ENCODE measurements around the gene COL19A1.

Gene COL19A1

DNA sequence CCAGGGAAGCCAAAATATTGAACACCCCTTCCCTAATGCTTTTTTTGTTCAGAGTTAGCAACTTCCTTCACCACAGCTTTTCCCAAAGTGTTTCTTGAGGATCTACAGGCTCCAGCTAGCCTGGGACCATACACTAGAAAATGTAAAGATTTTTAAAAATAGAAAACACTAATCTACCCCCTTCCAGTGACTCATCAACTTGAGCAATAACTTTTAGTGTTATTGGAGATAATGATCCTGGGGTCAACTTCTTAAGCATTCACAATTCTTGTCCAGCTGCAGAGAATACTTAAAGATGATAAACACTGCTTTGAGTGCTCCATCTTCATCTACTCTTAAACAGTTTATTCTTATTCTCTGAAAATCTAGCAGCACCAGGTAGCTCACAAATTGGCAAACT, 304.9 kb downstream of the COL19A1 start:
- no peak for DNase-seq (ENCODE audit: low spot score)

- DNase-seq (ENCODE audit: low spot score), result no peak
Measured at GRCh38 chr6:70172252-70172651, 305.9 kb downstream of the COL19A1 start.

DNA sequence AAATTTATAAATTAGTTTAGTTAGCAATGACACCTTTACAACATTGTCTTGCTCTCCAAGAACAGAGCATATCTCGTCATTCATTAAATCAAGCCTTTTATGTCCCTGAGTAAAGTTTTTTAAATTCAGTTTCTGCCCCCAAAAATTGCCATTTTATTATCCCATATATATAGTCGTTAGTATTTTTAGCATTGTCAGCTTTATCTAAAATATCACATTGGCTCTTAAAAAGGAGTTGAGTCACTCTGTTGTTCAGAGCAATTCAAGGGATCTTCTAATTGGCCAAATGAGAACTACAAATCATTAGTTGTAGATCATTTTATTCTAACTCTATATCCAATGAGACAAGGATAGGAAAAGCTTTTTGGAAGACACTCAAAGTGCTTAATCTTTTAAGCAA, 309.4 kb downstream of the COL19A1 start:
- no peak for DNase-seq (ENCODE audit: low spot score)

DNA sequence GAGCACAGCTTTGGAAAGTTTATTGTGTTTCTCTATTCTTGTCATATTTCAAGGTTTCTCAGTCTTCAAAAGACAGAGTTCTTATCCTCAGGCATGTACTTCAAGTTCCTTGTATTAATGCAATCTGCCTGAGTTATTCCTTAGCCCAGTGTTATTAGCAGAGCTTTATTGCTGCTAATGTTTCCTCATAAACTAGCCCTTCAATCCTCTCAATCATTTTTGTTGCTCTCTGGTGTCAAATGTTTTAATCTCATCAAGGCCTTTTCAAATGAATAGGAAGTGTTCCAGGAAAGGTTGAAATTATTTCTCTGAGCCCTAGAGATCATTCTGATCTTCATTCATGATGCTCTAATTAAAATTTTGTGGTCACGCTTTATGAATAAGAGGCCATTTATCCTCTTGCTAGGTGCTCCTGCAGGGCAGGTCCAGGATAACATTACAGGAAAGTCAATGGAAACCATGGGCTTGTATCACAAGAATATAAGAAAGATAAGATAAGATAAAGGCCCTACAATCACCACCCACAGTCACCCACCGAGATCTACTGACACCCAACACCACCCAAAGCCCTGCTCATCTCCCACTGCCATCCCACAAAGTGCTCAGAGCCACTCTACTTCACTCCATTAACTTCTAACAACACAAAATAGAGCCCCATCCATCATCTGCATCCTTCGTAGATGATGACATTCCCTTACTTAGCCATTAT, 310.6 kb downstream of the COL19A1 start:
- no peak for DNase-seq (ENCODE audit: low spot score)

DNA sequence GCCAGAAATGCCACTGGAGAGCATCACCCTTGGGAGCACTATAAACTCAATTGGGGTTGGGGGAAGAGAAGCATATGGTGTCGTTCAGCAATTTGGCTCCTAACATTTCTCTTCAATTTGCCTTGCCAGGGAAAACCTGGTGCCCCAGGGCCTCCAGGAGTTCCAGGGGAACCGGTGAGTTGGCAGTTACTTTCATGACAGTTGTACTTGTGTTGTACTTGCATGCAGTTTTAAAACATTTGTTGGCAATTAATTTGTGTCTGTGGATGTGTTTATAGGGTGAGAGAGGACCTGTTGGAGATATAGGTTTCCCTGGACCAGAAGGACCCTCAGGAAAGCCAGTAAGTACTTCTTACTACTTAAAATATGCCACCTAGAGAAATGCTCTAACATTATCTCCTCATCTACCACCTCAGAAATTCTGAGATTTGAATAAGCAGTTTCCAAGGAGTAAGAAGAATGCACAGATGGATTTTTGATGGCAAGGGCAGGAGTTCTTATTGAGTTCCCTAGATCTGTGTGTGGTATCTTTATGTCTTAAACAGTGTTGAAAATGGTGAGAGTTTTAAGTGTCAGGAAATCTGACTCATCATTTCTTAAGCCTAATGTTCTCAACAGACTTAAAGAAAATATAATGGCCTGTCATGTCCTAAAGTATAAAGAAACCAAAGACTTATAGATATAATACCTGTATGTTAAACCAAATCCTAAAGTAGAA, 314.0 kb downstream of the COL19A1 start:
- DNase-seq (ENCODE audit: low spot score), result no peak

DNA sequence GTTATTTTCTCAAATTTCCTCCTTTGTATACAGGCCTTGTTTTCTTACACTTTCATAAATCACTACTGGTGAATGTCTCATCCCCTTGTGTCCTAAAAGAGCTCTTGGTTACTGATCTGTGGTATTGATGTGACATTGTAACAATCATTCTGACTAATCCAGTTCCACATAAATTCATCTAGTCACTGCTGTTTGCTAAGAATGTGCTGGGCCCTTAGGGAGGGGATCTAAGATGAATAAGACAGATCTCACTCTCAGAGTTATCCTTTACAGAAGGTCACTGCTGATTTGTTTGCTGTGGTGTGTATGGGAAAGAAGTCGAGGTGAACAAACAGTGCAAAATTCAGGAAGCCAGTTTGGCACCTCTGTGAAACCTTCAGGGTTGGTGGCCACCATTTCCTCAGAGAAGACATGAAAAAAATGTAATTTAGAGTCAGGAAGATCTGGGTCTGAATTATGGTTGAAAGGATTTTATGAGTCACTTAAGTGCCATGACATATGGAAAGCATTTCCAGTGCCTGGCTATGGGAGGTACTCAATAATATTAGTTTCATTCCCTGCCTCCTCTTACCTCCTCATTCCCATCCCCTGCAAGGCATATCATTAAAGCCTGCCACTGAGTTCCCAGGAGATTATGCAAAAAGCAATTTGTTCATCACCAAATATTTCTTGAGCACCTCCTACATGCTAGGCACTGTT, 314.7 kb downstream of the COL19A1 start:
- DNase-seq (ENCODE audit: low spot score), result no peak

DNA sequence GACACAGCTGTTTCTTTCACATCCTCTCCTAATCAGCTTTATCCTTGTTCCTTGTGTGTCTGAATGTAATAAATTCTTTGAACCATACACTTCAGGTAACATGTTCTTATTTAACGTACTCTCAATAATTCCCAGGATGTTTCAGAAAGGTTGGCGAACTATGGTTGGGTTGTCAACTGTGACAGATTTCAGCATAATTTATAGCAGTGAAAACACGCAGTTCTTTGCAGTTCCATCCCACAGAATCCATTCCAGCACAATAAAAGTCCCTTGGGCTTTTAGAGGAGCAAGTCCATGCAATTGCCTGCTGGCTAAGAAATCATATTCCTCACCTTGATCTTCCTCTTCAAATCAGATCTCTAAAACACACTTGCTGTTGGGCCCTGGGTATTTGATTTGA, 317.2 kb downstream of the COL19A1 start:
- no peak for DNase-seq (ENCODE audit: low spot score)

DNA sequence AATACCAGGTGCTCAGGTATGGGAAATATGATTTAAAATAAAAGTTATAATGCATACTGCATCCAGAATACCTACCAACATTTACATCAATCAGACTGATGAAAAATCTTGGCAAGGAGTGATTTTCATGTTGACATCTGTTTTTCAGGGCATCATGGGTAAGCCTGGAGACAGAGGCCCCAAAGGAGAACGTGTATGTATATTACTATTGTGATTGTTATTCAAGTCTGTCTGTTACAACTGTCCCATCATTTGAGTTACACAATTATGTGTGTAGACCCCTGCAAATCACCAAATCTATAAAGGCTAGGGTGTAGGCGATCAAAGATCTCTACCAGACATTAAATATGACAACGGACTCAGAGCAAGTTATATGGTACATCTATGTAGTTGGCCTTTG, 318.4 kb downstream of the COL19A1 start:
- DNase-seq (ENCODE audit: low spot score), result no peak

- DNase-seq (ENCODE audit: low spot score), result no peak
Measured at GRCh38 chr6:70186461-70186860, 320.1 kb downstream of the COL19A1 start.

DNA sequence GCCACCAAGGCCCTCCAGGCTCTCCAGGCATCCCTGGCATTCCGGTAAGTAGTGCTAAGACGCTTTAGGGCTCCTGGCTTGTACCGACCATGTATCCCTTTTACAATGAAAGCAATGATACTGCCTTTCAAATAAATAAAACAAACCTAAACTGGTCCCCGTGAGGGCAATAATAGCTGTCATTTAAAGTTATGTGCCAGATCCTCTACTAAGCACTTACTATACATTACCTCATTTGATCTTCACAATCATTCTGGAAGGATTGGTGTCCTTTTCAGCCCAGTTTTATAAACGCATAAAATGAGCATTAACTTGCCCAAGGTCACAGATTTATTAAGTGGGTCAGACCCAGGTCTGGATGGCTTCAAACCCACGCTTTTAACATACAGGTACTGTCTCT, 321.8 kb downstream of the COL19A1 start:
- DNase-seq (ENCODE audit: low spot score), result no peak

DNA sequence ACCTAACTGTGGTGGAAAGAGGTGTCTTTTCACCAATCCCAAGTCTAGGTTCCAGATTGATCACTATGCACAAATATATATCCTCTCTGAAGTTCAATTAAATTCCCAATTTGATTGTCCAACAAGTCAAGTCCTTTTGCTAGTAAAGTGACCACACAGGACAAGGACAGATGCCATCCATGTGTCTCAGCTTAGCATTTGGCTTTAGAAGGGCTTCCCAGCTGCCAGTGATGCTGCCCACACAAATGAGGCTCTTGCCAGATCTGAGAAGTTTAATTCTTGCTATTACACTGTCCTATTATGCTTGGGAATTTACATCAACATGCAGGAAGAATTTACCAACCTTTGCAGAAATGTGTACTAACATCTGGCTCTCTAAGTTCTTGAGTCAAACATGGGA, 328.1 kb downstream of the COL19A1 start:
- DNase-seq (ENCODE audit: low spot score), result no peak

DNA sequence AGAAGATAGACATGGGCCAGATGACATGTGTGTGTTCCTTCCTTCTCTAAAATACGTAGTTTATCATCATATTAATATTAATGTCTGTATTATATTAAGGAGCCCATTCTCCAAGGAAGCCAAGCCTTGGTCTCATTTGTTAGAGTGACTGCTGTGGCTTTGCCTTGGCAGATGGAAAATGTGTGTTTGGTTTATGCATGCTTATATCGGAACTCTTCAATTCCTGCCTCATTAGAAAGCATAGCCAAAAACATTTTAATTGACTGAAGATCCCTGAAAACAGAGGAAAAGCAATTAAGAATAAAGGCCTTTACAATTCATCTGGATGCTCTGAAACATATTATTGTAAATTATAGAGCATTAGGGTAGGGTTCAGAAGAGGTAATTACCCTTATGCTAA, 330.2 kb downstream of the COL19A1 start:
- DNase-seq (ENCODE audit: low spot score), result no peak

GRCh38 chr6:70198785-70199184, 332.4 kb downstream of the COL19A1 start:
- no peak for DNase-seq (ENCODE audit: low spot score)

DNA sequence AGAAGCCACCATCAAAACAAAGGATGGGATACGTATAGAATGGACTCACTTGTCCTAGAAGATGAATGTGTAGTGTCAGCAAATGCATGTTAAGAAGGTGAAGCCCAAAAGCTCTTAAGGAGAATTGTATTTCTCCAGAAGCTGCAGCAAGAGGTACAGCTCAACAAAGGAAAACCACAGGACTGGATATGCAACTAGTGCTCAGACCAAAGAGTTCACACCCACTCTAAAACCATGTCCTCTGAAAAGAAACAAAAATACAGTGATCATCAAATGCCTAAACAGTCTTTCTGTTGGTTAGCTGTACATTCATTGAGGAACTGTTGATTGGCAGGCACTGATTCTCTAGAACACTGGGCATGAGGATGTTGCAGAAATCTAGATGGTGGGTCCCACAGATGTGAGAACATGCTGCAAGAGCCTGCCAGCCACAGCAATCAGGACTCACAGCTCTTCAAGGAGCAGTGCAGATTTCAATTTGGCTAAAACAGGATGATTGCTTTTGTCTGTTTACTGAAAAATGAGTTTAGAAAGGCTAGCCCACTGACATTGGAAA, 342.0 kb downstream of the COL19A1 start:
- DNase-seq (ENCODE audit: low spot score), result no peak

DNA sequence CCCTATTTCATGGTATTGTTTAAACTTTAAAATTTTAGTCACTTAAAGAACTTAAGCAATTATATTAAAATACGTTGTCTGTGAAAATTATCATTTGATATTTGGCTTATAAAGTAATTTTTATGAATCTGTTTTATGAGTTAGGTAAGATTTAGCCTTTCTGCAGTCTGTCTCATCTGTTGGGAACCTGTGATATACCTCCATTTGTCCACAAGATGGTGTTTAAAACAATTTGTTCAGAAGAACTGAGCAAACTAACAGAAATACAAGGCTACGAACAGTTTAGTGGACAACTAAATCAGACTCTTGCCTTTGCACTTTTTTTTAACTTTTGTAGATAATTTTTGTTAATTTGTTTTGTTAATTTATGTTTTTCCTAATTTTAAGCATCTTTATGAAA, 344.1 kb downstream of the COL19A1 start:
- DNase-seq (ENCODE audit: low spot score), result no peak

DNA sequence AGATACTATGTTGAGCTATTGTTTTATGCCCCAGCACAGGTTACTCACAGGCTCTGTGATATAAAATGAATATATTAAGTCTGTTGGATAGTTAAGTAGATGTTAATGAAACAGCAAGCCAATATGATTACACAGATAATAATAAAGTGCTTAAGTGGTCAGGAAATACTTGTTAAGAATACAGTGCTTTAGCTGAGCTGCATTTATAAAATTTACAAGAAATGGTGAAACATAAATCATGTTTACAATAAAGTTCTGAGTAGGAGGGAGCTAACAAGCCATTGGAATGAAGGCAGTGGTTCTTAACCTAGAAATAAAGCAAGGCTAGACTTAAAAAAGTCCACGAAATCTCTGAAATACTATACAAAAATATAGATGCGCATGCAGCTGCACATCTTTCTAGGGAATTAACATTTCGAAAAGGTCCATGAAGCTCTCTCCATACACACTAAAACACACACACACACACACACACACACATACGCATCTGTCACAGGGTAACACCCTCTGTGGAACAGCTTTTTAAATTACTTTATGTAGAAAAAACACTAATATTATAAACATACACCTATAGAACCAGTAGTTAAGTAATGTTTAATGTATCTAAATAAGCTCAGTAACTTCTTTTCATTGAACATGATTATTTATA, 349.2 kb downstream of the COL19A1 start:
- DNase-seq (ENCODE audit: low spot score), result no peak

DNA sequence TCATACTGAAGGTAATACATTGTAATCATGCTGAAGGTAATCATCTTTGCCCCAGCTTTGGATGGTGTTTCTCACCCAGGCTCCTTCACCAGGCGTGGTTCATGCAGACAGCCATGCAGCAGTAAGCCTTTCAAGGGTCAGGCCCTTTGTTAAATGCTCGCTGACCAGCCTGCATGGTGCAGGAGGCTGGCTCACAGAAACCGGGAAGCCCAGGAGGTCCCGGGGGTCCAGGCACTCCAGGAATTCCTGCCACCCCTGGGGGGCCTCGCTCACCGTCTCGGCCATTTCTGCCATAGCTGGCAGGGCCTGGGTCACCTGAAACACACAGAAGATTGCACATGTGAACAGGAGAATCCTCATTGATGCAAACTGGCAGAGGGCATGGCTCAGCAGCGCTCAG, 350.4 kb downstream of the COL19A1 start:
- DNase-seq (ENCODE audit: low spot score), result no peak

DNA sequence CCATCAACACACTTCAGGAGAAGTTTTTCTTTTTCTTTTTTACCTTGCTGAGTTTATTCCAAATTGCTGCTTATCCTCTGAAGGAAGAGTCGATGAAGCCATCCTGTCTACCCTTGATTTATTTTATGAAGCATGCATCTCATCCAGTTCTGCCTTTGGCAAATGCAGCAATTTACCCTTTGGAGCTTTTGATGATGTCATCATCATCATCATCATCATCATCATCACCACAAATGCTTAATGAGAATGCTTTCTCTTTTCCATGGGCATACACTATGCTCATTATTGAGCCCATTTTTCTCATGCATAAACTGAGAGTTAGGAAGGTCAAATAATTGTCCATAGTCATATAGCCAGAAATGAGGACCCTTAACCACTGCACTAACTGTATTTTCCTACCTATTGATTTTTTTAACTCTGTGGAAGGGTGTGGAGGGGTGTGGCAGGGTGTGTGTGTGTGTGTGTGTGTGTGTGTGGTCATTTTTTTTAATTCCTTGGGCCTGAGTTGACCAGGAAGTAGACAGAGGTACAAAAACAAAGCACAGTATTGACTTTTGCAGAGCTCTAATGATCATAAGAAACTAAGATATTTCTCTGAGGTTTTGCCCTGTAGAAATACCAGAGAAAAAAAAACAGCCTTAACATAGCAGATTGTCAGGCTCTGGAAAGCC, 353.7 kb downstream of the COL19A1 start:
- DNase-seq (ENCODE audit: low spot score), result no peak

DNA sequence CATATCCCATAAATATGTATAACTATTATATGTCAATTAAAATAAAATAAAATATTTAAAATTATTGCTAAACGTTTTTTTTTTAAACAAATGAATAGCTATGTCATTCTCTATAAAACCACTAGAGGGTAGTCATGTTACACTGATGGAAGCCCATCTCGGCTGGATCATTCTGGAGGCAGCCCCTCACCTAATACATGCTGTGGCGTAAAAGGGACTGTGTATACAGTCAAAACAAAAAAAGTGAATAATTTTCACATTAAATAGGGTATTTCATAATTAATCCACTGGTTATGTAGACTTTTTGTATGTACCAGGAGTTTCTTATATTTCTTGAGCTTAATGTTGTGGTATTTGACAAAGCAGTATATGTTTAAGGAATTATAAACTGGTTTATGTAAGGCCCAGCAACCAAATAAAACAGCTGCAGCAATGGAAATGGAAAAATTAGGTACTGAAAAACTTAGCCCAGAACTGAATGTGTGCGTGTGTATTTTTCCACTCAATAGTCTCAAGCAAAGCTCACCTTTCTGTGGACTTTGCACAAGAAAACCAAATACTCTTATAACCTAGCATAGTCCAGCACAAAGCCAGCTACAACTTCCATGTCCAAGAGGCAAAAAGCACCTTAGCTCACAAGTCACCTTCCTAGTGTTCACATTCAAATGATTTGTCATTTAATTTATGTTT, 354.8 kb downstream of the COL19A1 start:
- peak; percentile 17 for DNase-seq (ENCODE audit: low spot score)

DNA sequence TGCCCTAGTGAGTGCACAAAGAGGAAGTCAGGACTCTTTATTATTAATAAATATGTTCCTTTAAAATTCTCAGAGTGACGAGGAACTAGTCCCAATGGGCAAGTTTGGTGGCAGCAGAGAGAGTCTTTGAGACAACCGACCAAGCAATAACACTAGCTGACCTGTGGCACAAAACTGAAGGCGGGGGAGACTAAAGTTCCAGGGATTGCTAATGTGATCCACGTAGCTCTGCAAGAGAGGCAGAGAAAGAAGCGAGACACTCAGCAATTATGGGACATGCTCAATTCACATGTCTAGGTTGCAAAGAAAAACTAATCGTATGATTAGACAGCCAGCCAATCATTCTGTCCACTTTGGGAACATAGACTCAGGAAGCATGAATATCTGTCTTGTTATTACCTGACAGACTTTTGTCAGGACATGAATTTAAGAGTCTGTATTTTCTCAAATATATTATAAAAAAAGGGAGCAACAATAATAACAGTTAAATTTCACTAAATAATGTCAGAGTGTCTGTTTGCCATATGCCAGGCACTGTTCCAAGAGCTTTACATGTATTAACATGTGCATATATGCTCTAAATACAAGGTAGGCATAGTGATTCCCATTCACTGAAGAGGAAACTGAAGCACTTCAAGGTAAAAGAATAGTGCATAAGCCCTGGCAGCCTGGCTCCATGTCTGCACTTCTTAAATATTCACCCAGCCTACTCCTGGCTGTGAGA, 355.5 kb downstream of the COL19A1 start:
- DNase-seq (ENCODE audit: low spot score), result no peak

- no peak for DNase-seq (ENCODE audit: low spot score)
Measured at GRCh38 chr6:70222439-70222749, 356.0 kb downstream of the COL19A1 start.
